Skeletal muscle tissue (tissue), 4 donors: ENCODE measurements around the gene UBN1. TPM values are rescaled to one million over a fixed set of nuclear protein-coding genes. Genes with fewer than 3 reads are reported as not detected.
"Not testable (repeated sequence)": the region's sequence is repeated elsewhere in the genome, so short reads cannot be mapped to it uniquely, and the experiment has no call there.

Source experiments
- H3K27ac ChIP-seq: one replicate; pipeline ENCODE4 v1.7.0; 2013; ENCODE audit warnings: mild to moderate bottlenecking, low read depth, low read length, inconsistent platforms
- H3K27me3 ChIP-seq, 3 donors: one replicate each; pipeline ENCODE4 v1.7.0; 2013; ENCODE audit warnings: low read length in 3 of 3; ENCODE audit not compliant: control insufficient read depth in 3 of 3, insufficient read depth in 3 of 3
- H3K36me3 ChIP-seq, 3 donors: one replicate each; pipeline ENCODE4 v1.7.0; 2013; ENCODE audit warnings: low read length in 3 of 3; ENCODE audit not compliant: control insufficient read depth in 3 of 3, insufficient read depth in 3 of 3
- H3K4me1 ChIP-seq, 3 donors: one replicate each; pipeline ENCODE4 v1.7.0; 2013; ENCODE audit warnings: low read length in 3 of 3, mild to moderate bottlenecking in 3 of 3; ENCODE audit not compliant: control insufficient read depth in 3 of 3, insufficient read depth in 3 of 3
- H3K4me3 ChIP-seq, 3 donors: one replicate each; pipeline ENCODE4 v1.7.0; 2013; ENCODE audit warnings: low read length in 3 of 3
- H3K9ac ChIP-seq, 3 donors: one replicate each; pipeline ENCODE4 v1.7.0; 2013; ENCODE audit warnings: low read length in 3 of 3, mild to moderate bottlenecking in 3 of 3, moderate library complexity in 2 of 3, low read depth in 1 of 3
- H3K9me3 ChIP-seq, 3 donors: one replicate each; pipeline ENCODE4 v1.7.0; 2013; ENCODE audit warnings: low read length in 3 of 3; ENCODE audit not compliant: control insufficient read depth in 3 of 3
- total RNA-seq: library from RNA; depleted of rRNA; stranded (reverse); fragments of >200 nt; gene quantifications from one replicate; pipeline ENCODE4 v1.2.3, GENCODE V29; 2014
- donor health status: Osteomylitis.

The UBN1 gene
- total RNA-seq, 1 donor from 2014 or later: 11.0 TPM

DNA sequence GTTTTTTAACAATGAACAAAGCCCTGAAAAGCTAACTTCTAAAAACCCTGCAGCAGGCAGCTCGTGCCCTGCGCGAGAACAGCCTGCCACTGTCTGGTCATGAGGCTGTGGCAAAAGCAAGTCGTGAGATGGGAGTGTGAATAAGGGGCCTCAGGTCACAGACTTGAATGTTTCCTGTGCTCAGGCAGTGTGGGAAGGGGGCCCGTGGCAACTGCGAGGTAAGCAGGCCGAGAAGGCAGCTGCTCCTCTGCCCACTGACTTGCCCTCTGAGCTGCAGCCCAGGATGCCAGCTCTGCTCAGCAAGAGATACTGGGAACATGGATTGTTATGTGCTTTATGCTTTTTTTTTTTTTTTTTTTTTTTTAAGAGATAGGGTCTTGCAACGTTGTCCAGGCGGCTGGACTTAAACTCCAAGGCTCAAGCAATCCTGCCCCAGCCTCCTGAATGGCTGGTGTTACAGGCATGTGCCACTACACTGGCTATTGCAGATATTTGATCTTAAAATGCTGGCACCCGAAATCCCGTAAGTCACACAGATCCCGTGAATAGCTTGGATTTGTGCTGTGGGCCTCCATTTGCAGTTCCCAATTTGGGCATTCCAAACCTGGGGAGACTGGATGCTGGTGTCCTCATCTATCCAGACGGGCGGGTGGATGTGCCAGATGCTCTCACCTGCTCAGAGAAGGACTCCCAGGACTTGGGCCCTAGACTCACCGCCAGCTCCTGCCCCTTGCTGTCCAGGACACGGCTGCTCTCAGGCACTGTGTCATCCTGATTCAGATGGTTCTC is 44.0 kb downstream of the UBN1 start:
- Histone ChIP-seq H3K9ac (no peak overlapping the region), H3K36me3 (peaks cover 12 to 22% (median 18%) of the 10 kb centered on the region in 3 donors), H3K27me3 (no peaks in the 10 kb centered on the region), H3K9me3 (no peaks in the 10 kb centered on the region), H3K4me1 (peaks cover 7 to 12% (median 10%) of the 10 kb centered on the region in 3 donors), H3K4me3 (no peak overlapping the region), H3K27ac (no peak overlapping the region)

DNA sequence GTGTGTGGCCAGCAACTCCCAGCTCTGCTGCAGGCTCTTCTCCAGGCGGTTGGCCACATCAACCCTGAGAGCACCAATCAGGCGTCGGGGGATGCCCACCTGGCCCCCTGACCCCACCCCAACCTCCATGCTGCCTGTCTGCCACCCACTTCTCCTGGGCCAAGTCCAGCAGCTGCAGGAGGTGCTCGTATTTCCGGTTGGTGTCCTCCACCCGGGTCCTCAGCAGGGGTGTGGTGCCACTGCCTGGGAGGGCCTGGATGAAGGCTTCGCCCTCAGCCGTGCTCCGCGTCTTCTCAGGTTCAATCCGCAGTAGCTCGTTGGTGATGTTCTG is 44.6 kb downstream of the UBN1 start:
- Histone ChIP-seq H3K27me3 (no peaks in the 10 kb centered on the region), H3K9ac (peak overlapping the region in 1 of 3 donors; percentile 8), H3K36me3 (peaks cover 10 to 21% (median 16%) of the 10 kb centered on the region in 3 donors), H3K9me3 (no peaks in the 10 kb centered on the region), H3K4me3 (no peak overlapping the region), H3K4me1 (peaks cover 7 to 12% (median 10%) of the 10 kb centered on the region in 3 donors), H3K27ac (no peak overlapping the region)

DNA sequence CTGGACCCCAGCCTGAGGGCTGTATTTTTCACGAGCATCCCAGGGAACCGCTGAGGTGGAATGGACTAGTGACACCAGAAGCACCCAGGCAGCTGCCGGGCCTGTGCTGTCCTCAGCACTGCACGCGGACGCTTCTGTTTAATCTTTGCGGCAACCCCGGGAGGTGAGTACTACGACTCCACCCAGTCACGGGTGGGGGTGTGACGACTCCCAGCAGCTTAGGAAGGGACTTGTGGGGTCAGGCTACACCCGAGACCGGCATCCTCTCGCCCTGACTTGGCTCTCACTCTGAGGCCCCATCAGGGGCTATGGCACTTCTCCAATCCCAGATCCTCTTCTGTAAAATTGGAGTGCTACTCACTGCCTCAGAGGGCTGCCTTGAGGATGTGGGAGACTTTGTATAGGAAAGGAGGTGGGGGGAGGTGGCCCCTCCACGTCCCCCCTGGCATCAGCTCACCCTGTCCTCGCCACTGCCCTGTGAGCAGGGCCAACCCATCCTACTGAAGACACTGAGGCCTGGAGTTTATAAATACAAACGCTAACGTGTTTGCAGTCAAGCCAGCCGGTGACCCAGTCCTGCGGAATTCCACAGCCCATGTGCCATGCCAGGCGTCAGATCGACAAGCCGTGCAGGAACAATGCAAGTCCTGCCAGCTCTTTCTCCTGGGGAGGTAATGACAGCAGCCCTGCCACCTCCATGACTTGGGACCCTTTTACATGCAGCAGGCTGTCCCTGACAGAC is 45.3 kb downstream of the UBN1 start:
- no peak overlapping the region for H3K4me3 ChIP-seq
- no peak overlapping the region for H3K27ac ChIP-seq

DNA sequence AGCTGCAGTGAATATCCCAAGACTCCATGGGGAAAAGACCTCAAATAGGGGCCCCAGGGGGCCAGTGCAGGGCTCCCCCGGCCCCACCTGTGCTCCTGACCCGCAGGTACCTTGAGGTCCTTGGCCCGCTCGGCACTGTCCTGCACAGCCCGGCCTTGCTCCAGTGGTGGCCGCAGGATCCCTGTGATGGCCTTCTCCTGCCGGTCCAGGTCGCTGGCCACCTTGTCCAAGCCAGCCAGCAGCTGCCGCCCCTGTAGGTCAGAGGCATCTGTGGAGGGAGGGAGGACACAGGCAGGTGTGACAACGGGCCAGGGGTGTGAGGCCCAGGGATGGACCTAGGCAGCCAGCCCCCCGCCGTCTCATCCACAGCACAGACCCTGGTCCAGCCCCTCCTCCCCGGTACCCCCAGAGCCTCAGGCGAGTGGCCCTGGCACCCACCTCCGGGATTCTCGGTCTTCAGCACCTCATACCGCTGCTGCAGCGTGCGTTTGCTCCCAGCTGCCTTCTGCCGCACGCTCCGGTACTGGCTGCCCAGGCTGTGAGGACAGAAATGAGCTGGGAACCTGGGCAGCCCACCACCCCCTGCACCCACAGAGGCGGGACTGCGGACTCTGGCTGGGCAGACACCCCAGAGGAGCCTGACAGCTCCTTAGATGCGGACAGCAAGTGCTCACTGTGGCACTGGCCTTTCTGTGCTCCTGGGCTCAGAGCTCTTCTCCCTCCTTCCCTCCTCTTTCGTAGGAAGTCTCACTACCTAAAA is 46.0 kb downstream of the UBN1 start:
- Histone ChIP-seq H3K36me3 (peaks cover 0 to 11% (median 8%) of the 10 kb centered on the region in 3 donors), H3K9ac (peak overlapping the region in 1 of 3 donors; percentile 33), H3K4me3 (no peak overlapping the region), H3K9me3 (no peaks in the 10 kb centered on the region), H3K27me3 (no peaks in the 10 kb centered on the region), H3K4me1 (peaks cover 7 to 12% (median 10%) of the 10 kb centered on the region in 3 donors), H3K27ac (no peak overlapping the region)

More for the DNA sequence above, 45.3 kb downstream of the UBN1 start:
- Histone ChIP-seq H3K9ac (peak overlapping the region in 1 of 3 donors; percentile 33), H3K27me3 (no peaks in the 10 kb centered on the region), H3K36me3 (peaks cover 6 to 18% (median 11%) of the 10 kb centered on the region in 3 donors), H3K4me1 (peaks cover 7 to 12% (median 10%) of the 10 kb centered on the region in 3 donors), H3K9me3 (no peaks in the 10 kb centered on the region)

DNA sequence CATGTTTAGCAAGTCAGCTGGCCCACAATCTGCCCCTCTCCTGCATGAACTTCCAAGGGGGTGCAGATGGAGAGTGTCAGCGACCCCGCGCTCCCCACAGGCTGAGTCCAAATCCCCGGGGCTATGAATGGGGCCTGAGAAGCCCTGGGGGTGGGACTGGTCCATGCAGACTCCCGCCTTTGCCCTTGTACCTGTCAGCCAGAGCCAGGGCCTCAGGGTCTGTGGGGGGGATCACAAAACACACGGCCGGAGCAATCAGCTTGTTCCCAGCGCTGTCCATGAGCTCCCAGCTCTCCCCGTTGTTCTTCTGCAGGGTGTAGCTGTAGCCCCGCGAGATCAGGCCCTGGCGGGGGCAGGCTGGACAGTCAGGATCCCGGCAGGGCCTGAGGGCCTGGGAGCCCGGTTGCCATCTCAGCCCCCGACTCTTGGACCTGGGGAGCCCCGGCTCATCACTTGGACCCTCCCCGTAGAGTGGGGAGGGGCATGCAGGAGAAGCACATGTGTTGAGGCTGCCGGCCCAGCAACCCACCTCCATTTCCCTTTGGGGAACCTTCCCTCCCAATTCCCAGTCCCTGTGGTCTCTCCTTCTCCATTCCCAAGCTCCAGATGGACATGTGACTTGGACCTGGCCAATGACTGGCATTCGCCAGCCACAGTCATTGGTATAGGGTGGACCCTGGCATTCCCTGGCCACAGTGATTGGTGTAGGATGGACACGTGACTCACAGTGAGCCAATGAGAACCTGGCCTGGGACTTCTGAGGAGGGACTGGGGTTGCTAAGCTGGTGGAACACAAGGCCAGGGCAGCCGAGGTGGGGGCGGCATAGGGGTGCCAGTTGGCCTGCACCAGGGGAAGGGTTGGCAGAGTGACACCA is 47.2 kb downstream of the UBN1 start:
- no peaks in the 10 kb centered on the region for H3K27me3 ChIP-seq
- H3K36me3 ChIP-seq: peaks cover 0 to 18% (median 9%) of the 10 kb centered on the region in 3 donors
- H3K27ac ChIP-seq: no peak overlapping the region
- no peak overlapping the region for H3K9ac ChIP-seq
- no peaks in the 10 kb centered on the region for H3K9me3 ChIP-seq
- no peak overlapping the region for H3K4me3 ChIP-seq
- H3K4me1 ChIP-seq: peaks cover 7 to 12% (median 10%) of the 10 kb centered on the region in 3 donors

DNA sequence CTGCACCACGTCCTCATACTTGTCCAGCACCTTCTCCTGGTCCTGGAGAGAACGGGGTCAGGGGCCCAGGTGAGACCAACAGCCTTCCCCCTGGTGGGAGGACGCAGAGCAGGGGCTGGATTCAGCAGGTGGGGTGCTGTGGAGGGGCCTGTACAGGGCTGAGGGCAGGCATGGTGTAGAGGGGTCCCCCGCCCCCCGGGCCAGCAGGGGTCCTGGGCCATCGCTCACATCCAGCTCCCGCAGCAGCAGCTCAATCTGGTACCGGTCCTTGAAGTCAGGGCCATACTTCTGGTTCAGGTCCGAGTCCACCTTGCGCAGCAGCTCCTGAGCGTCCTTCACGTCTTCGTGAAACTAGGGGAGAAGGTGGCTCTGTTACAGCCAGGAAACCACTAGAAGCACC is 48.1 kb downstream of the UBN1 start:
- no peaks in the 10 kb centered on the region for H3K27me3 ChIP-seq
- no peak overlapping the region for H3K27ac ChIP-seq
- no peaks in the 10 kb centered on the region for H3K9me3 ChIP-seq
- H3K4me1 ChIP-seq: peaks cover 7 to 12% (median 10%) of the 10 kb centered on the region in 3 donors
- H3K36me3 ChIP-seq: peaks cover 0 to 19% (median 12%) of the 10 kb centered on the region in 3 donors
- no peak overlapping the region for H3K4me3 ChIP-seq
- no peak overlapping the region for H3K9ac ChIP-seq

DNA sequence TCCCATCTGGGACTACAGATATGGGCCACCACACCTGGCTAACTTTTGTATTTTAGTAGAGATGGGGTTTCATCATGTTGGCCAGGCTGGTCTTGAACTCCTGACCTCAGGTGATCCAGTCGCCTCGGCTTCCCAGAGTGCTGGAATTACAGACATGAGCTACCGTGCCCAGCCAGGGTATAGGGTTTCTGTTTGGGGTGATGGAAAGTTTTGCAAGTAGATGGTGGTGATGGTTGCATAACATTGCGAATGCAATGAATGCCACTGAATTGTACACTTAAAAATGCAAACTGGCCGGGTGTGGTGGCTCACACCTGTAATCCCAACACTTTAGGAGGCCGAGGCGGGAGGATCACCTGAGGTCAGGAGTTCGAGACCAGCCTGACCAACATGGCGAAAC is 49.5 kb downstream of the UBN1 start:
- Histone ChIP-seq H3K36me3 (peaks cover 0 to 13% (median 10%) of the 10 kb centered on the region in 3 donors), H3K4me1 (peaks cover 7 to 12% (median 10%) of the 10 kb centered on the region in 3 donors)
- H3K27ac ChIP-seq, H3K4me3 ChIP-seq, H3K27me3 ChIP-seq, H3K9ac ChIP-seq, H3K9me3 ChIP-seq: not testable (repeated sequence)

DNA sequence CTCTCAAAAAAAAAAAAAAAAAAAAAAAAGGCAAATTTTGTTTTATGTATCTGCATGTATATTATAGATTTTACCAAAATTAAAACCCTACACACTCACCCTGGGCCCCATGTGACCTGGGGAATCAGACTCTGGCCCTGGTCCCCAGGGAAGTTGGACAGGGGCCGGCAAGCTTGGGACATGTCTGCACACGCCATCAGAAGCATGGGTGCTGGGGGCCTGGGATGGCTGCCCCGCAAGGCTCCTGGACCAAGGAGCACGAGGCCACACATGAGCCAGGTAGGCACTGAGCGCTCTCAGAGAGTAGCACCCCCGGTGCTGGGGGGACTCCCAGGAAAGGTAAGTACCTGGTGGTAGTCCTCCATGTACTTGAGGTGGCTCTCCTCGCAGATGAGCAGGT is 50.0 kb downstream of the UBN1 start:
- peaks cover 0 to 11% (median 10%) of the 10 kb centered on the region in 3 donors for H3K36me3 ChIP-seq
- H3K4me3 ChIP-seq: no peak overlapping the region
- no peaks in the 10 kb centered on the region for H3K9me3 ChIP-seq
- peaks cover 7 to 11% (median 8%) of the 10 kb centered on the region in 3 donors for H3K4me1 ChIP-seq
- no peaks in the 10 kb centered on the region for H3K27me3 ChIP-seq
- H3K9ac ChIP-seq: no peak overlapping the region
- H3K27ac ChIP-seq: no peak overlapping the region

DNA sequence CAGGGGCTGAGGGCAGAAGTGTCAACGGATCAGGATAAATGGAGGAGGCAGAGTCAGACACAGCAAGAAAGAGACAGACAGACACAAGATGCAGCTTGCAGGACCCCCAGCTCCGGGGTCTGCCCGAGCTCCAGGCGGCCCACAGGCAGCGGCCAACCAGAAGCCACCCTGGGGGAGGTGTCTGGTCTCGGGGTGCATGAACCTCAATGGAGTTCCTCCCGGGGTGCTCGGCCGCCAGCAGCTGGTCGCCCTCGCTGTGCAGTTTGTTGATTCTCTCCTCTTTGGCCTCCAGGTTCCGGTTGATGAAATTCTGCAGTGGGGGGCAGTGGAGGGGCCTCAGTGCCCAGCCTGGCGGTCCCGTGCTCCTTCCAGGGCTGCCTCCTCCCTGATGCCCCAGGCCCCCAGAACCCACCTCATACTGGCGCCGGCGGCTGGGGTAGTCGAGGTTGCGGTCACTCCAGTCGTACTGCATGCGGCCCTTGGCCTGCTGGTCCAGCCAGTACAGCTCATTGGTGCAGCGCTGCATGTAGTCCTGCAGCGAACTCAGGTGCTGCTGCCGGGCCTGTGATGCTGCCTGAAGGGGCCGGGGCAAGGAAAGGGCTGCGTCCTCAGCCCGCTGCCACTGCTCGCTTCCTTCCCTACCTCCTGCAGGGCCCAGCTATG is 51.7 kb downstream of the UBN1 start:
- no peaks in the 10 kb centered on the region for H3K9me3 ChIP-seq
- H3K27me3 ChIP-seq: no peaks in the 10 kb centered on the region
- peaks cover 0 to 11% (median 8%) of the 10 kb centered on the region in 3 donors for H3K36me3 ChIP-seq
- no peaks in the 10 kb centered on the region for H3K4me1 ChIP-seq
- H3K27ac ChIP-seq: no peak overlapping the region
- H3K4me3 ChIP-seq: no peak overlapping the region
- no peak overlapping the region for H3K9ac ChIP-seq
